HepG2 (cell line): ENCODE results near the gene C10orf53. TPM values are rescaled to one million over a fixed set of nuclear protein-coding genes. Genes with fewer than 3 reads are reported as not detected.

ENCODE experiments used
- ATAC-seq: fragments of 200-7000 bp; cut with Tn5 transposase; 3 replicates; pipeline ENCODE4 v1.9.1; 2020; ENCODE audit warnings: mild to moderate bottlenecking, moderate library complexity
- BruUV-seq: library from RNA; stranded (reverse); fragments of 400-500 nt; replicated peaks from 2 replicates; lab custom pipeline; 2021; lab: Mats Ljungman, UMichigan
- CTCF ChIA-PET: fragments of 300-600 bp; formaldehyde crosslinking; extraction: SDS; loops from one replicate; lab custom pipeline; 2021; ENCODE audit warnings: low total read pairs, inconsistent platforms, low intra/inter-chr PET ratio; lab: Yijun Ruan, JAX
- POLR2A ChIA-PET: fragments of 350-600 bp; sonication (Branson Sonifier 250); formaldehyde crosslinking; loops from one replicate; lab custom pipeline; 2020; ENCODE audit warnings: antibody characterized with exemption, inconsistent platforms; lab: Yijun Ruan, JAX
- DNase-seq: peaks from one replicate; pipeline ENCODE4 v3.0.0-alpha.2; 2015; ENCODE audit warnings: low spot score
- FAIRE-seq: peaks from 3 replicates; lab custom pipeline; 2011; peaks lifted over from hg19 to GRCh38; lab: Jason Lieb, UNC
- H2AFZ ChIP-seq: one replicate; pipeline ENCODE4 v1.6.1; 2011; ENCODE audit warnings: low read length, inconsistent platforms
- H3K27ac ChIP-seq: fragments of 300-600 bp; 3 replicates; pipeline ENCODE4 v1.8.0; 2011; ENCODE audit warnings: mixed run types, mild to moderate bottlenecking, mixed read lengths, low read length, inconsistent platforms; ENCODE audit not compliant: insufficient read depth; ENCODE audit errors: extremely low read length
- H3K27me3 ChIP-seq, 2 experiments: fragments of 200-600 bp in 1 of 2; 2 replicates in 1 of 2; 3 replicates in 1 of 2; pipeline versions ENCODE4 v1.6.0 to v1.8.0; 2011; ENCODE audit warnings: low read length in 2 of 2, mild to moderate bottlenecking in 2 of 2, moderate library complexity in 2 of 2, inconsistent platforms in 1 of 2; ENCODE audit not compliant: insufficient read depth in 2 of 2, control insufficient read depth in 1 of 2
- H3K36me3 ChIP-seq, 2 experiments: fragments of 200-600 bp in 1 of 2; replicated peaks in 1 of 2; 2 replicates in 1 of 2; 3 replicates in 1 of 2; pipeline versions ENCODE4 v1.5.1 to v1.8.0; 2011; ENCODE audit warnings: low read length in 2 of 2, inconsistent platforms in 1 of 2; ENCODE audit not compliant: insufficient read depth in 2 of 2, control insufficient read depth in 1 of 2
- H3K4me1 ChIP-seq: 2 replicates; pipeline ENCODE4 v1.5.1; 2012; ENCODE audit warnings: low read length, inconsistent platforms; ENCODE audit not compliant: insufficient read depth
- H3K4me2 ChIP-seq: 2 replicates; pipeline ENCODE4 v1.6.0; 2011; ENCODE audit warnings: low read depth, low read length, inconsistent platforms
- H3K4me3 ChIP-seq, 3 experiments: fragments of 200-600 bp in 1 of 3; sonication (generic), shearing (Covaris generic) in 1 of 3; replicated peaks in 1 of 3; 2 replicates each; pipeline ENCODE4 v1.5.1; 2011 to 2016; ENCODE audit warnings: low read length in 3 of 3, inconsistent platforms in 2 of 3, low read depth in 2 of 3, mild to moderate bottlenecking in 2 of 3, control low read depth in 1 of 3, mixed read lengths in 1 of 3; ENCODE audit not compliant: insufficient read depth in 1 of 3
- H3K79me2 ChIP-seq: one replicate; pipeline ENCODE4 v1.6.1; 2011; ENCODE audit warnings: low read length, inconsistent platforms; ENCODE audit not compliant: insufficient read depth
- H3K9ac ChIP-seq: 2 replicates; pipeline ENCODE4 v1.6.0; 2011; ENCODE audit warnings: mild to moderate bottlenecking, low read depth, low read length, inconsistent platforms; ENCODE audit not compliant: insufficient read depth
- H3K9me3 ChIP-seq: 2 replicates; pipeline ENCODE4 v1.5.1; 2012; ENCODE audit warnings: mild to moderate bottlenecking, low read length
- H4K20me1 ChIP-seq: 2 replicates; pipeline ENCODE4 v1.6.0; 2011; ENCODE audit warnings: inconsistent platforms, mild to moderate bottlenecking, low read length, moderate library complexity; ENCODE audit not compliant: insufficient read depth
- AKNA ChIP-seq: sonication (generic); formaldehyde crosslinking; IDR thresholded peaks from 2 replicates; pipeline ENCODE4 v1.4.0; 2020; ENCODE audit warnings: missing genetic modification reagents, borderline replicate concordance
- ELF4 ChIP-seq: sonication (generic); formaldehyde crosslinking; IDR thresholded peaks from 2 replicates; pipeline ENCODE4 v1.5.0; 2020; ENCODE audit warnings: missing genetic modification reagents, mild to moderate bottlenecking, moderate library complexity, borderline replicate concordance
- FOSL2 ChIP-seq: sonication (generic); formaldehyde crosslinking; IDR thresholded peaks from 2 replicates; pipeline ENCODE4 v1.4.0; 2020; ENCODE audit warnings: missing genetic modification reagents
- HOXA7 ChIP-seq: sonication (generic); formaldehyde crosslinking; IDR thresholded peaks from 2 replicates; pipeline ENCODE4 v1.8.1; 2022; ENCODE audit warnings: mild to moderate bottlenecking, missing genetic modification reagents, moderate library complexity
- KAT8 ChIP-seq: IDR thresholded peaks from 2 replicates; pipeline ENCODE4 v1.6.1; 2016; ENCODE audit warnings: missing genetic modification reagents, missing compliant biosample characterization
- MBNL3 ChIP-seq: fragments of 250-450 bp; sonication (Bioruptor Pico); conservative IDR thresholded peaks from 2 replicates; pipeline ENCODE4 v1.8.0; 2022; ENCODE audit warnings: mild to moderate bottlenecking, inconsistent platforms
- MNT ChIP-seq: fragments of 450-650 bp; IDR thresholded peaks from 2 replicates; pipeline ENCODE4 v1.6.1; 2016
- MYC ChIP-seq: sonication (generic); formaldehyde crosslinking; IDR thresholded peaks from 2 replicates; pipeline ENCODE4 v1.9.0; 2021; ENCODE audit warnings: missing genetic modification reagents, borderline replicate concordance
- NFYC ChIP-seq: IDR thresholded peaks from 2 replicates; pipeline ENCODE4 v1.6.1; 2016; ENCODE audit warnings: missing genetic modification reagents, missing compliant biosample characterization
- PHF5A ChIP-seq: IDR thresholded peaks from one replicate; pipeline ENCODE4 v1.6.1; 2018; ENCODE audit warnings: low read depth, missing genetic modification reagents; ENCODE audit not compliant: unreplicated experiment
- PITX1 ChIP-seq: sonication (generic); formaldehyde crosslinking; IDR thresholded peaks from 2 replicates; pipeline ENCODE4 v1.5.1; 2020; ENCODE audit warnings: mild to moderate bottlenecking, missing genetic modification reagents
- RXRA ChIP-seq: sonication (generic); formaldehyde crosslinking; IDR thresholded peaks from 2 replicates; pipeline ENCODE4 v1.5.1; 2020; ENCODE audit warnings: missing genetic modification reagents
- ZEB1 ChIP-seq: IDR thresholded peaks from 2 replicates; pipeline ENCODE4 v1.6.1; 2012; ENCODE audit warnings: mild to moderate bottlenecking, low read depth, inconsistent platforms; ENCODE audit not compliant: insufficient replicate concordance
- ZNF234 ChIP-seq: sonication (generic); formaldehyde crosslinking; conservative IDR thresholded peaks from 2 replicates; pipeline ENCODE4 v1.5.1; 2020; ENCODE audit warnings: mild to moderate bottlenecking, missing genetic modification reagents
- ZNF33A ChIP-seq: sonication (generic); formaldehyde crosslinking; IDR thresholded peaks from 2 replicates; pipeline ENCODE4 v1.5.1; 2020; ENCODE audit warnings: missing genetic modification reagents, mild to moderate bottlenecking, moderate library complexity, borderline replicate concordance
- ZNF670 ChIP-seq: sonication (generic); formaldehyde crosslinking; IDR thresholded peaks from 2 replicates; pipeline ENCODE4 v1.8.0; 2022; ENCODE audit warnings: mild to moderate bottlenecking, missing genetic modification reagents, borderline replicate concordance
- ZNF749 ChIP-seq: sonication (generic); formaldehyde crosslinking; IDR thresholded peaks from 2 replicates; pipeline ENCODE4 v1.8.0; 2022; ENCODE audit warnings: mild to moderate bottlenecking, missing genetic modification reagents, moderate library complexity, borderline replicate concordance
- WGBS: methylation state at CpG from one replicate; pipeline ENCODE4 v1.1.6; 2017; ENCODE audit warnings: low lambda C conversion rate; 5-methylcytosine and 5-hydroxymethylcytosine counted together
- in situ Hi-C: cut with HindIII; loops from 2 replicates; pipeline ENCODE4 v1.10.0; 2017; ENCODE audit warnings: low pct_unique_long_range_greater_than_20kb; ENCODE audit not compliant: extremely low pct_ligation_motif_present
- intact Hi-C: fragments of 100-400 bp; cut with micrococcal nuclease; formaldehyde crosslinking; loops from one replicate; pipeline ENCODE4 v1.10.0; 2022; ENCODE audit not compliant: unreplicated experiment
- polyA plus RNA-seq, 8 experiments: library from polyadenylated mRNA; depleted of rRNA in 3 of 8; stranded (reverse) in 7 of 8; unstranded in 1 of 8; fragments of >200 nt; fragmentation: Illumina TruSeq in 4 of 8; extraction: Trizol in 4 of 8; gene quantifications; 2 replicates each; pipeline versions ENCODE4 v1.2.1 to v1.2.3, GENCODE V29; 2011 to 2016; ENCODE audit warnings: low read depth in 4 of 8, missing spikeins in 1 of 8, mixed read lengths in 1 of 8; ENCODE audit not compliant: insufficient read depth in 1 of 8
- total RNA-seq, 5 experiments: library from RNA; depleted of rRNA; stranded (reverse); fragments of >200 nt; fragmentation: Illumina TruSeq; extraction: Trizol; gene quantifications; 2 replicates each; pipeline ENCODE4 v1.2.3, GENCODE V29; 2016; ENCODE audit warnings: low read depth in 1 of 5

The C10orf53 gene
- total and polyA plus RNA-seq, 2 of the 13 experiments (the other 11 are each of a cell fraction or from before 2014, with no cell fraction given), result not detected

- BruUV-seq, result no TSS peak
- CTCF ChIA-PET, result no interaction called here
Observed at GRCh38 chr10:49736564-49737113, 57.2 kb downstream of the C10orf53 start.

More at GRCh38 chr10:49736564-49737113, 57.2 kb downstream of the C10orf53 start:
- Histone ChIP-seq H4K20me1 (no peaks in the 10 kb centered on the region), H3K27me3 (no peaks in the 10 kb centered on the region), H3K9ac (no peak overlapping the region), H3K79me2 (no peaks in the 10 kb centered on the region), H3K4me3 (no peak overlapping the region), H3K9me3 (no peaks in the 10 kb centered on the region), H3K27ac (no peak overlapping the region), H3K4me2 (no peak overlapping the region), H3K4me1 (no peaks in the 10 kb centered on the region), H3K36me3 (no peaks in the 10 kb centered on the region), H2AFZ (no peak overlapping the region)
- POLR2A ChIA-PET, result no interaction called here
- WGBS, result 78% methylated on average over 3 of the region's 5 CpGs
- ATAC-seq (no peak), FAIRE-seq (no peak), DNase-seq (no peak)
- no peak for TF ChIP-seq NFYC (CRISPR knock-in tag)
- TF ChIP-seq AKNA (CRISPR knock-in tag), result no peak
- TF ChIP-seq FOSL2 (CRISPR knock-in tag), result no peak
- TF ChIP-seq MBNL3 (CRISPR knock-in tag), result no peak
- no peak for TF ChIP-seq PHF5A (CRISPR knock-in tag)
- no peak for TF ChIP-seq ZNF749 (CRISPR knock-in tag)
- no peak for TF ChIP-seq HOXA7 (CRISPR knock-in tag)
- TF ChIP-seq KAT8 (CRISPR knock-in tag), result no peak
- TF ChIP-seq MNT, result no peak
- TF ChIP-seq PITX1 (CRISPR knock-in tag), result no peak
- TF ChIP-seq ZNF234 (CRISPR knock-in tag), result no peak
- TF ChIP-seq ZNF670 (CRISPR knock-in tag), result no peak
- no peak for TF ChIP-seq ZNF33A (CRISPR knock-in tag)
- no peak for TF ChIP-seq RXRA (CRISPR knock-in tag)
- TF ChIP-seq ZEB1, result no peak
- no peak for TF ChIP-seq MYC (CRISPR knock-in tag)
- no peak for TF ChIP-seq ELF4 (CRISPR knock-in tag)
- intact Hi-C loops, result no loop called here
- in situ Hi-C loops, result no loop called here
